Measurements from ENCODE around the gene PASD1.

PASD1 gene

DNA sequence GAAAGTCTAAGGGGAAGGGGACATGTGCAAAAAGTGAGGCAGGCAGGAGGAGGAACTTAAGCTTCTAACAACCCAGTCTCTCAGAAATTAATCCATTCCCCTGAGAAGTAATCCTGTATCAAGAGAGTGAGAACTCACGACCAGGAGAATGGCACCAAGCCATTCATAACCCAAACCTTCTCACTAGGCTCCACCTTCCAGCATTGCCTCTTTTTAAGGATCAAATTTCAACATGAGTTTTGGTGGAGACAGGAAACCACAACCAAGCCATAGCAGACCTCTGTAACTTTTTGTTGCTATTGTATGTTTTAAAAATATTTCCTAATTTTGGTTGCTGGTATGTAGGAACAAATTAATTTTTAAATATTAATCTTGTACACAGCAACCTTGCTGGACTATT is 32.8 kb downstream of the PASD1 start:
- TF ChIP-seq CTCF (conservative IDR thresholded peaks at IDR 0.05), result no peak
- no peak overlapping the region for H3K27ac ChIP-seq

- no peak for TF ChIP-seq CTCF (conservative IDR thresholded peaks at IDR 0.05)
- H3K27ac ChIP-seq, result no peak overlapping the region
Observed at GRCh38 chrX:151604931-151605330, 41.5 kb downstream of the PASD1 start.

- H3K27ac ChIP-seq, result no peak overlapping the region
- TF ChIP-seq CTCF (conservative IDR thresholded peaks at IDR 0.05), result no peak
Observed at GRCh38 chrX:151609222-151609621, 45.7 kb downstream of the PASD1 start.

DNA sequence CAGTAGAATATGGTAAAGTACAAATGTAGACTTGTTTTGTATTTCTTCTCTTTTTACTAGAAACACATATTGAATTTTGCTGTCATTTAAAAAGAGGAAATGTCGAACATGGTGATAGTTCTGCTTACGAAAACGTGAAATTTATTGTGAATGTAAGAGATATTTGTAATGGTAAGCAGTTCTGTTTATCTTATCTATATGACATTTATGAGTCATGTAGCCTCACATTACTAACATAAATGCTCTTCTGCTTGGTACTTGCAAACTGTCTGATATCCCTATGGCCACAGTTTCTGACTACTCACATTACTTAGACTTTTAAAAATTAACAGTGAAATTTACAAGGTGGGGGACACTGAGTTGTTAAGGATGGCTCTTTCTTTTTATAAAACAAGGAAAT is 57.9 kb downstream of the PASD1 start:
- no peak for TF ChIP-seq CTCF (conservative IDR thresholded peaks at IDR 0.05)
- no peak overlapping the region for H3K27ac ChIP-seq

DNA sequence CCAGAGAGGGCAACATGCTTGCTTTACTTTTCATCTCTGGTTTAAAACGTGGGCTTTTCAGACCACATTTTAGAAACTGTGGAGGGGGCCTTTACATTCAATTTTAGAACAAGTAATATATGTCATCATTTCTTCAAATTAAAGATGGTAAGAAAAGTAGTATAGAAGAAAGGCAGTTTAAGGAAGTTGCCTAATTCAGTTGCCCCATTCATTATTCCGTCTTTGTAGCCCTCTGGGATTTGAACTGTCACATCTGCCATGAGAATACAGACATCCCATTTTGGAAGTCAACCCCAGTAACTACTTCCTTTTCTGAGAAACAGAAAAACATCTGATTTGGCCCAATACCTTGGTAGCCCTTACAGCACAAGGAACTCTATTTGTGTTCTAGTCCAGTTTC is 61.2 kb downstream of the PASD1 start:
- H3K27ac ChIP-seq, result no peak overlapping the region
- no peak for TF ChIP-seq CTCF (conservative IDR thresholded peaks at IDR 0.05)

DNA sequence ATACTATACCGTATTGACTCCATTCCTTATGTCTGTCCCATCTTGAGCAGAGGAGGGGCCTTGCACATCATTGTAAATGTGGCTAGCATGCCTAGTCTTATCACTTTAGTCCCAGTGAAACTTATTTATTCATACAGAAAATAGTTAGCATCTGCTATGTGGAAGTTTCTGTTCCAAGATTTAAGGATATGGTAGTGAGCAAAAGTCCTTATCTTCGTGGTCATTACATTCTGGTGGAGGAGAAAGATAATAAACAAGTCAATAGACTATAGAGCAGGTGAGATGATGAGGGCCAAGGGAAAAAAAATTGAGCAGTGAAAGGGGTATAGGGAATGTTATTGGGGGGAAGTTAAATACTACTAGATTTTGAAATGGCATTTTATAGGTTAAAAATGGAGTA is 68.3 kb downstream of the PASD1 start:
- no peak overlapping the region for H3K27ac ChIP-seq
- no peak for TF ChIP-seq CTCF (conservative IDR thresholded peaks at IDR 0.05)

- no peak for TF ChIP-seq CTCF (conservative IDR thresholded peaks at IDR 0.05)
- no peak overlapping the region for H3K27ac ChIP-seq
Observed at GRCh38 chrX:151633157-151633556, 69.7 kb downstream of the PASD1 start.

DNA sequence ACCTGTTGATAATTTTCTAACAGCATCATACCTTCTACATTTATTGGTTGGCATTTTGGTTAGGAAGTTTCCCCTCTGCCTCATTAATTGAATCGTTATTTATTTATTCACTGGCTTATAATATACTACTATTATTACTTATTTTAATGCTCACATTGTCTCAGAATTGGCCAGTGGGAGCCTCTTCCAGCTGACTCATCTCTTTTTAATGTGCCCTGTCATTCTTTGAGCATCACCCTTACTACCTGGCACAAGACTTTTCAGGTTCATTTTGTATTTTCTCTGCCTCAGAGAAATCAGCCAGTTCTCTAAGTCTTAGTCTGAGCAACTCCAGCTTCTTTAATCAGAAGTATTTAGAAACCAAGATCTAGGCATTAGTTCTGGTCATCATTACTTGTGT is 71.5 kb downstream of the PASD1 start:
- no peak for TF ChIP-seq CTCF (conservative IDR thresholded peaks at IDR 0.05)
- H3K27ac ChIP-seq, result no peak overlapping the region
